GM12878 (cell line): ENCODE results near the gene DFFA. TPM values are rescaled to one million over a fixed set of nuclear protein-coding genes. Genes with fewer than 3 reads are reported as not detected.

Experiments used
- LARP7 ChIP-seq: fragments of 450-650 bp; IDR thresholded peaks from 2 replicates; pipeline ENCODE4 v1.6.1; 2017; ENCODE audit warnings: mild to moderate bottlenecking
- MEF2A ChIP-seq: IDR thresholded peaks from 2 replicates; pipeline ENCODE4 v1.6.1; 2011; ENCODE audit warnings: low read depth, mild to moderate bottlenecking, low read length, moderate library complexity; ENCODE audit not compliant: insufficient read depth
- MTA3 ChIP-seq: IDR thresholded peaks from 2 replicates; pipeline ENCODE4 v1.6.1; 2012; ENCODE audit warnings: low read length, inconsistent platforms, borderline replicate concordance
- NR2F1 ChIP-seq: fragments of 450-650 bp; conservative IDR thresholded peaks from 2 replicates; pipeline ENCODE4 v1.6.1; 2017; ENCODE audit warnings: mild to moderate bottlenecking
- POLR2AphosphoS5 ChIP-seq: IDR thresholded peaks from 2 replicates; pipeline ENCODE4 v1.6.1; 2011; ENCODE audit warnings: mild to moderate bottlenecking, low read length, inconsistent platforms
- POU2F2 ChIP-seq: IDR thresholded peaks from 3 replicates; pipeline ENCODE4 v1.6.1; 2011; ENCODE audit warnings: low read depth, mild to moderate bottlenecking, low read length, borderline replicate concordance
- SMARCA5 ChIP-seq: fragments of 450-650 bp; IDR thresholded peaks from 2 replicates; pipeline ENCODE4 v1.6.1; 2017; ENCODE audit warnings: mild to moderate bottlenecking
- SRF ChIP-seq, 2 experiments: IDR thresholded peaks; 2 replicates each; pipeline ENCODE4 v1.6.1; 2011; ENCODE audit warnings: low read depth in 2 of 2, low read length in 2 of 2, mild to moderate bottlenecking in 1 of 2, moderate library complexity in 1 of 2
- TAF1 ChIP-seq: IDR thresholded peaks from 2 replicates; pipeline ENCODE4 v1.6.1; 2011; ENCODE audit warnings: mild to moderate bottlenecking, low read depth, low read length, borderline replicate concordance
- TARDBP ChIP-seq: IDR thresholded peaks from 2 replicates; pipeline ENCODE4 v1.6.1; 2016; ENCODE audit warnings: borderline replicate concordance
- polyA plus RNA-seq, 11 experiments: library from polyadenylated mRNA; depleted of rRNA in 4 of 11; unstranded in 6 of 11; stranded (reverse) in 5 of 11; fragments of >200 nt; fragmentation: Nextera tagmentation in 4 of 11; fragmentation: Illumina TruSeq in 1 of 11; extraction: Ambion mirVana in 4 of 11; extraction: Trizol in 1 of 11; gene quantifications; 1 replicate in 1 of 11; 2 replicates in 10 of 11; pipeline versions ENCODE4 v1.2.1 to v1.2.3, GENCODE V29; 2011 to 2016; ENCODE audit warnings: inconsistent platforms in 2 of 11, missing spikeins in 2 of 11, low read depth in 1 of 11
- total RNA-seq, 4 experiments: library from RNA; depleted of rRNA in 3 of 4; stranded (reverse); fragments of >200 nt in 3 of 4; fragmentation: Illumina TruSeq in 1 of 4; extraction: Trizol in 1 of 4; gene quantifications; 2 replicates each; pipeline versions ENCODE4 v1.2.1 to v1.2.3, GENCODE V29; 2013 to 2021
- TF ChIP-seq, protein P1 (sequence below): fragments of 450-650 bp; formaldehyde crosslinking; IDR thresholded peaks from 2 replicates; pipeline ENCODE4 v1.5.0; 2022; ENCODE audit warnings: mild to moderate bottlenecking, missing genetic modification characterization
- TF ChIP-seq, protein P2 (sequence below): fragments of 450-650 bp; conservative IDR thresholded peaks from 2 replicates; pipeline ENCODE4 v1.6.1; 2017; ENCODE audit warnings: mild to moderate bottlenecking, moderate library complexity

The DFFA gene
- total and polyA plus RNA-seq, 10 of the 15 experiments (the other 5 are each of a cell fraction or from before 2014, with no cell fraction given): 37.4 to 83.8 (median 52.4) TPM

DNA sequence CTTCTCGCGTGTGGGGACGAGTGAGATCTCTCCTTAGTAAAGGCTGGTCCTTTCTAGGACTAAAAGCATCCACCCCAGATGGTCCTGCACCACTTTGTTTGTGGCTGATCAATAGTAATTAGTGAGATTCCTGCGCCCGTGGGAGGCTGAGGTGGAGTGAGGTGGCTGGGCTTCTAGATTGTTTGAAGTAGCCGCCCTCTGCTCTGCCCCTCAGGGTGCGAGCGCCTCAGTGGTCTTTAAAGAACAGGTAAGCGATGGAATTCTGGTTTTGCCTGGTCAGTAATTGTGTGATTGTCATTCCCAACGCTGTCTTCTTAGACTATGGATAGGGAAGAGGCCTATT, 23.1 kb upstream of the DFFA start (continued):
- TF ChIP-seq TAF1 (no peak), SRF (IDR thresholded peaks at IDR 0.05; ENCODE audit: low read depth in 2 of 2, low read length in 2 of 2) (no peak), NR2F1 (no peak), MEF2A (no peak), POU2F2 (no peak), LARP7 (no peak), TARDBP (no peak), POLR2AphosphoS5 (no peak), SMARCA5 (peak; percentile 36), MTA3 (no peak)
- TF ChIP-seq, protein P1, sequence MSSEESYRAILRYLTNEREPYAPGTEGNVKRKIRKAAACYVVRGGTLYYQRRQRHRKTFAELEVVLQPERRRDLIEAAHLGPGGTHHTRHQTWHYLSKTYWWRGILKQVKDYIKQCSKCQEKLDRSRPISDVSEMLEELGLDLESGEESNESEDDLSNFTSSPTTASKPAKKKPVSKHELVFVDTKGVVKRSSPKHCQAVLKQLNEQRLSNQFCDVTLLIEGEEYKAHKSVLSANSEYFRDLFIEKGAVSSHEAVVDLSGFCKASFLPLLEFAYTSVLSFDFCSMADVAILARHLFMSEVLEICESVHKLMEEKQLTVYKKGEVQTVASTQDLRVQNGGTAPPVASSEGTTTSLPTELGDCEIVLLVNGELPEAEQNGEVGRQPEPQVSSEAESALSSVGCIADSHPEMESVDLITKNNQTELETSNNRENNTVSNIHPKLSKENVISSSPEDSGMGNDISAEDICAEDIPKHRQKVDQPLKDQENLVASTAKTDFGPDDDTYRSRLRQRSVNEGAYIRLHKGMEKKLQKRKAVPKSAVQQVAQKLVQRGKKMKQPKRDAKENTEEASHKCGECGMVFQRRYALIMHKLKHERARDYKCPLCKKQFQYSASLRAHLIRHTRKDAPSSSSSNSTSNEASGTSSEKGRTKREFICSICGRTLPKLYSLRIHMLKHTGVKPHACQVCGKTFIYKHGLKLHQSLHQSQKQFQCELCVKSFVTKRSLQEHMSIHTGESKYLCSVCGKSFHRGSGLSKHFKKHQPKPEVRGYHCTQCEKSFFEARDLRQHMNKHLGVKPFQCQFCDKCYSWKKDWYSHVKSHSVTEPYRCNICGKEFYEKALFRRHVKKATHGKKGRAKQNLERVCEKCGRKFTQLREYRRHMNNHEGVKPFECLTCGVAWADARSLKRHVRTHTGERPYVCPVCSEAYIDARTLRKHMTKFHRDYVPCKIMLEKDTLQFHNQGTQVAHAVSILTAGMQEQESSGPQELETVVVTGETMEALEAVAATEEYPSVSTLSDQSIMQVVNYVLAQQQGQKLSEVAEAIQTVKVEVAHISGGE (CRISPR knock-in tag): no peak
- TF ChIP-seq, protein P2, sequence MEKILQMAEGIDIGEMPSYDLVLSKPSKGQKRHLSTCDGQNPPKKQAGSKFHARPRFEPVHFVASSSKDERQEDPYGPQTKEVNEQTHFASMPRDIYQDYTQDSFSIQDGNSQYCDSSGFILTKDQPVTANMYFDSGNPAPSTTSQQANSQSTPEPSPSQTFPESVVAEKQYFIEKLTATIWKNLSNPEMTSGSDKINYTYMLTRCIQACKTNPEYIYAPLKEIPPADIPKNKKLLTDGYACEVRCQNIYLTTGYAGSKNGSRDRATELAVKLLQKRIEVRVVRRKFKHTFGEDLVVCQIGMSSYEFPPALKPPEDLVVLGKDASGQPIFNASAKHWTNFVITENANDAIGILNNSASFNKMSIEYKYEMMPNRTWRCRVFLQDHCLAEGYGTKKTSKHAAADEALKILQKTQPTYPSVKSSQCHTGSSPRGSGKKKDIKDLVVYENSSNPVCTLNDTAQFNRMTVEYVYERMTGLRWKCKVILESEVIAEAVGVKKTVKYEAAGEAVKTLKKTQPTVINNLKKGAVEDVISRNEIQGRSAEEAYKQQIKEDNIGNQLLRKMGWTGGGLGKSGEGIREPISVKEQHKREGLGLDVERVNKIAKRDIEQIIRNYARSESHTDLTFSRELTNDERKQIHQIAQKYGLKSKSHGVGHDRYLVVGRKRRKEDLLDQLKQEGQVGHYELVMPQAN: 0 out of 2 replicates have a peak, but pooled peaks have one; percentile 5
